Peyer's patch (tissue), 4 donors: ENCODE measurements around the gene PRRX2.

Experiments used
- POLR2A ChIP-seq, 2 donors: fragments of 450-650 bp; IDR thresholded peaks; one replicate each; pipeline ENCODE4 v1.5.1; 2017; ENCODE audit warnings: antibody characterized with exemption in 2 of 2, mild to moderate bottlenecking in 2 of 2, moderate library complexity in 2 of 2
- TF ChIP-seq, protein P1 (sequence below), 6 experiments: fragments of 450-650 bp in 4 of 6; fragments of 200-600 bp in 2 of 6; sonication (generic) in 1 of 6; IDR thresholded peaks; one replicate each; pipeline ENCODE4 v1.5.1; 2017 to 2019; ENCODE audit warnings: antibody characterized with exemption in 6 of 6, mild to moderate bottlenecking in 3 of 6, moderate library complexity in 1 of 6

DNA sequence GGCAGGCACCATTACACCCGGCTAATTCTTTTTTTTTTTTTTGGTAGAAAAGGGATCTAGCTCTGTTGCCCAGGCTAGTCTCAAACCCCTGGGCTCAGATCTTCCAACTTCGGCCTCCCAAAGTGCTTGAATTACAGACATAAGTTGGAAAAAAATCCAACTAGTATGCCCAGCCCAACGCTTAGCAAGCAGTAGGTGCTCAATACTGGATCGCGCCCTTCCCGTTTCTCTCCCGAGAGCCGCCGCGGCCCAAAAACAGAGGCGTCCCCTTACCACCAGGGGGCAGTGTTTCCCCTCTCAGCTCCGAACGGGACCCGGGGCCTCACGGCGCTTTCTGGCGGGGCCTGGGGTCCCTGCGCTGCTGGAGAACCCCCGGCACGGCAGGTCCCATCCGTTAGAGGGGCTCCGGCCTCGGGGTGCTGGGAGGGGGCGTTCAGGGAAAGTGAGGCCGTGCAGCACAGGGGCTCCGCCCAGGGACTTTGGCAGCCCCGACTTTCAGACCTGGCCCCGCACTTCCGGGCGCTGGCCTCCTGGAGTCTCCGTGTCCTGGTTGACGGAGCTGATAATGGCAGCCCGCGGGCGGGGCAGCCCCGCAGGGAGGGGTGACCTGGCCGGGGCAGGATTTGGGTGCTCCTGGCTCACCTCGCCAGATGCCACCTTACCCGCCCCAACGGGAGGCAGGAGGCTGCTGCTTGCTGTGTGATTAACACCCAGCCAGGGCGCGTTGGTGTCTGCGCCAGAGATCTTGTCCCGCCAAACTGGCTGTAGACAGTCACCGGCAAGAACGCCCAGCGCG lies 72.2 kb downstream of the PRRX2 start:
- TF ChIP-seq, protein P1, sequence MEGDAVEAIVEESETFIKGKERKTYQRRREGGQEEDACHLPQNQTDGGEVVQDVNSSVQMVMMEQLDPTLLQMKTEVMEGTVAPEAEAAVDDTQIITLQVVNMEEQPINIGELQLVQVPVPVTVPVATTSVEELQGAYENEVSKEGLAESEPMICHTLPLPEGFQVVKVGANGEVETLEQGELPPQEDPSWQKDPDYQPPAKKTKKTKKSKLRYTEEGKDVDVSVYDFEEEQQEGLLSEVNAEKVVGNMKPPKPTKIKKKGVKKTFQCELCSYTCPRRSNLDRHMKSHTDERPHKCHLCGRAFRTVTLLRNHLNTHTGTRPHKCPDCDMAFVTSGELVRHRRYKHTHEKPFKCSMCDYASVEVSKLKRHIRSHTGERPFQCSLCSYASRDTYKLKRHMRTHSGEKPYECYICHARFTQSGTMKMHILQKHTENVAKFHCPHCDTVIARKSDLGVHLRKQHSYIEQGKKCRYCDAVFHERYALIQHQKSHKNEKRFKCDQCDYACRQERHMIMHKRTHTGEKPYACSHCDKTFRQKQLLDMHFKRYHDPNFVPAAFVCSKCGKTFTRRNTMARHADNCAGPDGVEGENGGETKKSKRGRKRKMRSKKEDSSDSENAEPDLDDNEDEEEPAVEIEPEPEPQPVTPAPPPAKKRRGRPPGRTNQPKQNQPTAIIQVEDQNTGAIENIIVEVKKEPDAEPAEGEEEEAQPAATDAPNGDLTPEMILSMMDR (IDR thresholded peaks at IDR 0.05) = peak; percentile 95 to 99 (median 96)
- no peak for TF ChIP-seq POLR2A (IDR thresholded peaks at IDR 0.05)
